HL-60 (cell line): ENCODE data around the gene NARS2.

ENCODE experiments used
- CTCF ChIP-seq: IDR thresholded peaks from one replicate; pipeline ENCODE4 v1.5.1; 2011; ENCODE audit warnings: low read length, control low read depth, inconsistent platforms; ENCODE audit not compliant: insufficient read depth
- GABPA ChIP-seq: IDR thresholded peaks from 2 replicates; pipeline ENCODE4 v1.6.1; 2012; ENCODE audit warnings: low read depth
- POLR2AphosphoS5 ChIP-seq: IDR thresholded peaks from 2 replicates; pipeline ENCODE4 v1.6.1; 2012; ENCODE audit warnings: low read depth
- REST ChIP-seq: IDR thresholded peaks from 2 replicates; pipeline ENCODE4 v1.6.1; 2012; ENCODE audit warnings: low read depth; ENCODE audit not compliant: insufficient replicate concordance

GRCh38 chr11:78397398-78397797 lies 177.3 kb downstream of the NARS2 start:
- TF ChIP-seq CTCF (no peak), REST (no peak), GABPA (no peak), POLR2AphosphoS5 (no peak)
